MCF 10A (cell line): ENCODE measurements around the gene YIPF6. TPM values are rescaled to one million over a fixed set of nuclear protein-coding genes. Genes with fewer than 3 reads are reported as not detected.
"Not testable (repeated sequence)": the region's sequence is repeated elsewhere in the genome, so short reads cannot be mapped to it uniquely, and the experiment has no call there.

Experiments used
- BruUV-seq: library from RNA; stranded (reverse); fragments of 400-500 nt; replicated peaks from 2 replicates; lab custom pipeline; 2021; lab: Mats Ljungman, UMichigan
- CTCF ChIA-PET: fragments of 300-600 bp; sonication (Branson Sonifier 250); formaldehyde crosslinking; extraction: SDS; loops from one replicate; lab custom pipeline; 2021; ENCODE audit warnings: antibody characterized with exemption, inconsistent platforms; lab: Yijun Ruan, JAX
- POLR2A ChIA-PET: fragments of 300-600, 350-650 bp; sonication (Branson Sonifier 250); formaldehyde crosslinking; extraction: SDS; loops from one replicate; lab custom pipeline; 2020; ENCODE audit warnings: antibody characterized with exemption, inconsistent platforms; lab: Yijun Ruan, JAX
- DNase-seq: peaks from one replicate; pipeline ENCODE4 v3.0.0-alpha.2; 2018; ENCODE audit not compliant: unreplicated experiment
- H3K27ac Mint-ChIP-seq: one replicate; pipeline ENCODE4 v1.8.0; 2022; ENCODE audit warnings: mild to moderate bottlenecking, low read depth, mixed read lengths; ENCODE audit not compliant: unreplicated experiment
- H3K27me3 Mint-ChIP-seq: one replicate; pipeline ENCODE4 v1.8.0; 2022; ENCODE audit warnings: mixed read lengths; ENCODE audit not compliant: insufficient read depth, unreplicated experiment
- H3K36me3 Mint-ChIP-seq: one replicate; pipeline ENCODE4 v1.8.0; 2022; ENCODE audit warnings: mild to moderate bottlenecking, moderate library complexity, mixed read lengths; ENCODE audit not compliant: insufficient read depth, unreplicated experiment
- H3K4me1 Mint-ChIP-seq: one replicate; pipeline ENCODE4 v1.8.0; 2022; ENCODE audit warnings: mixed read lengths; ENCODE audit not compliant: insufficient read depth, unreplicated experiment
- H3K4me3 Mint-ChIP-seq: one replicate; pipeline ENCODE4 v1.8.0; 2022; ENCODE audit warnings: mild to moderate bottlenecking, moderate library complexity, mixed read lengths; ENCODE audit not compliant: unreplicated experiment
- H3K9me3 Mint-ChIP-seq: one replicate; pipeline ENCODE4 v1.8.0; 2022; ENCODE audit warnings: mixed read lengths; ENCODE audit not compliant: unreplicated experiment
- intact Hi-C: fragments of 100-400 bp; cut with micrococcal nuclease; formaldehyde crosslinking; loops from 2 replicates; pipeline ENCODE4 v1.14.1; 2022
- total RNA-seq: library from RNA; stranded (reverse); gene quantifications from 2 replicates; pipeline ENCODE4 v1.2.3, GENCODE V29; 2022
- TF ChIP-seq, protein P1 (sequence below): fragments of 200-600 bp; IDR thresholded peaks from one replicate; pipeline ENCODE4 v1.8.0; 2022; ENCODE audit warnings: antibody characterized with exemption, mild to moderate bottlenecking; ENCODE audit not compliant: unreplicated experiment

Gene YIPF6
- total RNA-seq, 1 experiment from 2014 or later = 44.6 TPM

DNA sequence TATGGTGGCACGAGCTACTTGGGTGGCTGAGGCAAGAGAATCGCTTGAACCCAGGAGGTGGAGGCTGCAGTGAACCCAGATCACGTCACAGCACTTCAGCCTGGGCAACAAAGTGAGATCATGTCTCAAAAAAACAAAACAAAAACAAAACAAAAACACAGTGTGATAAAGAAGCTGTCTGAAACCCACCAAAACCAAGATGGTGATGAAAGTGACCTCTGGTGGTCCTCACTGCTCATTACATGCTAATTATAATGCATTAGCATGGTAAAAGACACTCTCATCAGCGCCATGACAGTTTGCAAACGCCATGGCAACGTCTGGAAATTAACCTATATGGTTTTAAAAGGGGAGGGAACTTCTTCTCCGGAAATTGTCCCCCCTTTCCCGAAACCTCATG is 36.2 kb upstream of the YIPF6 start:
- H3K4me1 Mint-ChIP-seq = no peaks in the 10 kb centered on the region
- H3K27ac Mint-ChIP-seq = no peak overlapping the region
- no peak overlapping the region for H3K4me3 Mint-ChIP-seq
- TF ChIP-seq, protein P1, sequence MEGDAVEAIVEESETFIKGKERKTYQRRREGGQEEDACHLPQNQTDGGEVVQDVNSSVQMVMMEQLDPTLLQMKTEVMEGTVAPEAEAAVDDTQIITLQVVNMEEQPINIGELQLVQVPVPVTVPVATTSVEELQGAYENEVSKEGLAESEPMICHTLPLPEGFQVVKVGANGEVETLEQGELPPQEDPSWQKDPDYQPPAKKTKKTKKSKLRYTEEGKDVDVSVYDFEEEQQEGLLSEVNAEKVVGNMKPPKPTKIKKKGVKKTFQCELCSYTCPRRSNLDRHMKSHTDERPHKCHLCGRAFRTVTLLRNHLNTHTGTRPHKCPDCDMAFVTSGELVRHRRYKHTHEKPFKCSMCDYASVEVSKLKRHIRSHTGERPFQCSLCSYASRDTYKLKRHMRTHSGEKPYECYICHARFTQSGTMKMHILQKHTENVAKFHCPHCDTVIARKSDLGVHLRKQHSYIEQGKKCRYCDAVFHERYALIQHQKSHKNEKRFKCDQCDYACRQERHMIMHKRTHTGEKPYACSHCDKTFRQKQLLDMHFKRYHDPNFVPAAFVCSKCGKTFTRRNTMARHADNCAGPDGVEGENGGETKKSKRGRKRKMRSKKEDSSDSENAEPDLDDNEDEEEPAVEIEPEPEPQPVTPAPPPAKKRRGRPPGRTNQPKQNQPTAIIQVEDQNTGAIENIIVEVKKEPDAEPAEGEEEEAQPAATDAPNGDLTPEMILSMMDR = peak; percentile 48
- H3K36me3 Mint-ChIP-seq = no peaks in the 10 kb centered on the region
- no peaks in the 10 kb centered on the region for H3K9me3 Mint-ChIP-seq
- H3K27me3 Mint-ChIP-seq = peaks cover 26% of the 10 kb centered on the region
- POLR2A ChIA-PET = no interaction called here
- intact Hi-C loops = loop anchor here (1.0 kb wide), 1 partner anchor 265 kb away; no protein-coding TSS in a partner anchor
- no TSS peak for BruUV-seq
- CTCF ChIA-PET = interaction anchor here (0.6 to 1.0 kb wide), 3 partner anchors 14 to 266 kb away, joined by 3 to 4 read pairs (median 3); no protein-coding TSS in a partner anchor
- DNase-seq = peak; percentile 36

DNA sequence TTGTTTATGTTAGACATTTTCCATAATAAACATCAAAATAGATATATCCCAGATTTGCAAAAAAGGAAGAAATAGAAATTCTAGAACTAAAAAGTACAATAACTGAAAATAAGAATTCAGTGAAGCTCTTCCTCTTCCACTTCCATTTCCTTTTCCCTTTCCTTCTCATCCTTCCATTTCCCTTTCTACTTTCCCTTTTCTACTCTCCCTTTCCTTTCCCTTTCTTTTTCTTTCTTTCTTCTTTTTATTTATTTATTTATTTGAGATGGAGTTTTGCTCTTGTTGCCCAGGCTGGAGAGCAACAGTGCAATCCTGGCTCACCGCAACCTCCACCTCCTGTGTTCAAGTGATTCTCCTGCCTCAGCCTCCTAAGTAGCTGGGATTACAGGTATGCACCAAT is 35.0 kb upstream of the YIPF6 start:
- CTCF ChIA-PET = interaction anchor here (0.6 to 1.4 kb wide), 3 partner anchors 117 to 267 kb away, joined by 3 to 4 read pairs (median 3); no protein-coding TSS in a partner anchor
- H3K27ac Mint-ChIP-seq = no peak overlapping the region
- BruUV-seq = no TSS peak
- intact Hi-C loops = no loop called here
- no peak for DNase-seq
- H3K4me1 Mint-ChIP-seq = no peaks in the 10 kb centered on the region
- no peaks in the 10 kb centered on the region for H3K9me3 Mint-ChIP-seq
- H3K4me3 Mint-ChIP-seq = no peak overlapping the region
- peaks cover 30% of the 10 kb centered on the region for H3K27me3 Mint-ChIP-seq
- no peaks in the 10 kb centered on the region for H3K36me3 Mint-ChIP-seq
- POLR2A ChIA-PET = interaction anchor here (0.7 kb wide), 1 partner anchor 15 kb away, joined by 3 read pairs; no protein-coding TSS in a partner anchor
- TF ChIP-seq, protein P1 = no peak

DNA sequence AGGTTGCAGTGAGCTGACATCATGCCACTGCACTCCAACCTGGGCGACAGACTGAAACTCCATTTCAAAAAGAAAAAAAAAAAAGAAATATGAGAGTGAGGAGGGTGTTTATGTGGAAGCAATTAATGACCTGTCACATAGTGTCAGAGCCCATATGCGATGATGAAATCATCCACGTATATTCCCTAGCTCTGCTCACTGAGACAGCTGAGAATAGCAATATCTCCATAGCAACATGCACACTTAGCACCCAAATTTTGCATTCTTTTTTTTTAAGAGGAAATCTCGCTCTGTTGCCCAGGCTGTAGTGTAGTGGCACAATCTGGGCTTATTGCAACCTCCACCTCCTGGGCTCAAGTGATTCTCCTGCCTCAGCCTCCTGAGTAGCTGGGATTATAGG is 34.1 kb upstream of the YIPF6 start:
- ChIA-PET CTCF (interaction anchor here (0.9 to 1.4 kb wide), 2 partner anchors 268 to 281 kb away, joined by 4 to 6 read pairs; no protein-coding TSS in a partner anchor), POLR2A (no interaction called here)
- no peaks in the 10 kb centered on the region for H3K36me3 Mint-ChIP-seq
- no peak overlapping the region for H3K4me3 Mint-ChIP-seq
- H3K9me3 Mint-ChIP-seq = no peaks in the 10 kb centered on the region
- no peaks in the 10 kb centered on the region for H3K4me1 Mint-ChIP-seq
- peaks cover 28% of the 10 kb centered on the region for H3K27me3 Mint-ChIP-seq
- no peak for DNase-seq
- no peak overlapping the region for H3K27ac Mint-ChIP-seq
- TF ChIP-seq, protein P1 = no peak
- BruUV-seq = no TSS peak
- intact Hi-C loops = no loop called here

DNA sequence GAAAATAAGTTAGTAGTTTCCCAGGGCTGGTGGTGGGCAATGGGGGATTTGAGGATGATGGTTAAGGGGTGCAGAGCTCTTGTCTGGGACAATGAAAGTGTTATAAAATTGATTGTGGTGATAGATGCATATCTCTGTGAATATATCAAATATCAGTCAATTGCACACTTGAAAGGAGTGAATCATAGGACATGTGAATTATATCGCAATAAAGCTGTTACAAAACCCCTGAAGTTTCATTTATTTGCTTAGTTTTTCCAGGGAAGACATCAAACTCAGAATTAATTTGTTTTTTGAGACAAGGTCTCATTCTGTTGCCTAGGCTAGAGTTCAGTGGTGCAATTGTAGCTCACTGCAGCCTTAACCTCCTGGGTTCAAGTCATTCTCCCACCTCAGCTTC is 17.9 kb upstream of the YIPF6 start:
- TF ChIP-seq, protein P1 = no peak
- BruUV-seq = no TSS peak
- intact Hi-C loops = no loop called here
- no peaks in the 10 kb centered on the region for H3K36me3 Mint-ChIP-seq
- no peak overlapping the region for H3K4me3 Mint-ChIP-seq
- no peak overlapping the region for H3K27ac Mint-ChIP-seq
- ChIA-PET CTCF (interaction anchor here (1.7 to 1.9 kb wide), 2 partner anchors 9 to 284 kb away, joined by 4 to 5 read pairs; no protein-coding TSS in a partner anchor), POLR2A (interaction anchor here (1.7 kb wide), 1 partner anchor 18 kb away, joined by 7 read pairs; the partner anchor contains the start of gene YIPF6)
- DNase-seq = no peak
- H3K4me1 Mint-ChIP-seq = no peaks in the 10 kb centered on the region
- no peaks in the 10 kb centered on the region for H3K9me3 Mint-ChIP-seq
- peaks cover 31% of the 10 kb centered on the region for H3K27me3 Mint-ChIP-seq

DNA sequence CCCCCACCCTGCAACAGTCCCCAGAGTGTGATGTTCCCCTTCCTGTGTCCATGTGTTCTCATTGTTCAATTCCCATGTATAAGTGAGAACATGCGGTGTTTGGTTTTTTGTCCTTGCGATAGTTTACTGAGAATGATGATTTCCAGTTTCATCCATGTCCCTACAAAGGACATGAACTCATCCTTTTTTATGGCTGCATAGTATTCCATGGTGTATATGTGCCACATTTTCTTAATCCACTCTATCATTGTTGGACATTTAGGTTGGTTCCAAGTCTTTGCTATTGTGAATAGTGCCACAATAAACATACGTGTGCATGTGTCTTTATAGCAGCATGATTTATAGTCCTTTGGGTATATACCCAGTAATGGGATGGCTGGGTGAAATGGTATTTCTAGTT is 12.7 kb upstream of the YIPF6 start:
- H3K9me3 Mint-ChIP-seq, CTCF ChIA-PET, POLR2A ChIA-PET, DNase-seq, BruUV-seq, H3K4me3 Mint-ChIP-seq, H3K4me1 Mint-ChIP-seq, H3K36me3 Mint-ChIP-seq, H3K27ac Mint-ChIP-seq, intact Hi-C loops: not testable (repeated sequence)
- H3K27me3 Mint-ChIP-seq = peaks cover 32% of the 10 kb centered on the region
